HCT116 (cell line): ENCODE measurements around the gene SMPDL3A.
A peak's percentile ranks its signal among the peaks of the same experiment; 100 is the strongest.

Experiments used
- CTCF ChIP-seq, 3 experiments: fragments of 200-600 bp in 1 of 3; sonication (generic) in 1 of 3; IDR thresholded peaks in 2 of 3; conservative IDR thresholded peaks in 1 of 3; 2 replicates each; pipeline ENCODE4 v1.5.1; 2012 to 2017; ENCODE audit warnings: low read depth in 2 of 3, low read length in 2 of 3, antibody characterized with exemption in 1 of 3, borderline replicate concordance in 1 of 3, control low read depth in 1 of 3, mild to moderate bottlenecking in 1 of 3, mixed read lengths in 1 of 3, mixed run types in 1 of 3, moderate library complexity in 1 of 3; ENCODE audit not compliant: insufficient read depth in 1 of 3
- EZH2 ChIP-seq: fragments of 200-600 bp; sonication (generic); IDR thresholded peaks from 2 replicates; pipeline ENCODE4 v1.6.1; 2017; ENCODE audit warnings: antibody characterized with exemption, mixed run types
- EZH2phosphoT487 ChIP-seq: fragments of 200-600 bp; IDR thresholded peaks from 2 replicates; pipeline ENCODE4 v1.6.1; 2018; ENCODE audit warnings: antibody characterized with exemption, borderline replicate concordance
- POLR2AphosphoS5 ChIP-seq: IDR thresholded peaks from 2 replicates; pipeline ENCODE4 v1.6.1; 2011; ENCODE audit warnings: mild to moderate bottlenecking, low read depth, low read length, moderate library complexity

- TF ChIP-seq CTCF (IDR thresholded peaks at IDR 0.05 in 2 of 3, conservative IDR thresholded peaks at IDR 0.05 in 1 of 3; ENCODE audit: borderline replicate concordance in 1 of 3, insufficient read depth in 1 of 3, low read depth in 2 of 3, low read length in 2 of 3) (0 out of 6 replicates have a peak, but pooled peaks of 1 of the 3 experiments have one; percentile 4), EZH2phosphoT487 (no peak), EZH2 (no peak), POLR2AphosphoS5 (no peak)
Observed at GRCh38 chr6:122788208-122788607, 850 bp upstream of the SMPDL3A start.
